K562 (cell line): ENCODE data around the gene ZBTB7A.

Experiments
- GABPA ChIP-seq: fragments of 200-800 bp; sonication (Bioruptor generic); conservative IDR thresholded peaks from 2 replicates; pipeline ENCODE4 v1.6.1; 2016; ENCODE audit warnings: low read depth, missing genetic modification characterization, missing compliant biosample characterization
- KLF6 ChIP-seq: fragments of 250-450 bp; sonication (Bioruptor Pico); IDR thresholded peaks from 2 replicates; pipeline ENCODE4 v1.4.0; 2020; ENCODE audit warnings: mild to moderate bottlenecking, moderate library complexity, borderline replicate concordance
- MAFK ChIP-seq: IDR thresholded peaks from 2 replicates; pipeline ENCODE4 v1.6.1; 2011; ENCODE audit warnings: low read length, improper control_type of control experiment
- MXD1 ChIP-seq: fragments of 250-450 bp; sonication (Bioruptor Pico); IDR thresholded peaks from 2 replicates; pipeline ENCODE4 v1.8.0; 2021; ENCODE audit warnings: borderline replicate concordance, mild to moderate bottlenecking, moderate library complexity; ENCODE audit not compliant: poor library complexity, severe bottlenecking
- POLR2AphosphoS5 ChIP-seq: IDR thresholded peaks from 2 replicates; pipeline ENCODE4 v1.6.1; 2011; ENCODE audit warnings: mild to moderate bottlenecking, low read depth, low read length, moderate library complexity; ENCODE audit not compliant: control insufficient read depth, insufficient read depth
- RFX5 ChIP-seq: IDR thresholded peaks from 2 replicates; pipeline ENCODE4 v1.6.1; 2011; ENCODE audit warnings: low read depth, mild to moderate bottlenecking, improper control_type of control experiment, low read length
- TARDBP ChIP-seq: fragments of 450-650 bp; IDR thresholded peaks from 2 replicates; pipeline ENCODE4 v1.6.1; 2016
- TFAP4 ChIP-seq: sonication (generic); formaldehyde crosslinking; IDR thresholded peaks from 2 replicates; pipeline ENCODE4 v1.8.0; 2022; ENCODE audit warnings: missing genetic modification reagents, mild to moderate bottlenecking, moderate library complexity, borderline replicate concordance
- ZNF133 ChIP-seq: fragments of 250-450 bp; sonication (Bioruptor Pico); IDR thresholded peaks from 2 replicates; pipeline ENCODE4 v1.4.0; 2020; ENCODE audit warnings: mild to moderate bottlenecking
- TF ChIP-seq, protein P1 (sequence below): sonication (generic); formaldehyde crosslinking; IDR thresholded peaks from 2 replicates; pipeline ENCODE4 v1.8.1; 2022; ENCODE audit warnings: missing genetic modification reagents
- TF ChIP-seq, protein P2 (sequence below), 3 experiments: IDR thresholded peaks in 2 of 3; conservative IDR thresholded peaks in 1 of 3; 2 replicates each; pipeline ENCODE4 v1.5.1; 2011 to 2012; ENCODE audit warnings: low read length in 3 of 3, mild to moderate bottlenecking in 3 of 3, control low read depth in 2 of 3, improper control_type of control experiment in 1 of 3, inconsistent platforms in 1 of 3, low read depth in 1 of 3, mixed read lengths in 1 of 3, moderate library complexity in 1 of 3; ENCODE audit not compliant: insufficient read depth in 2 of 3
- TF ChIP-seq, protein P3 (sequence below): sonication (generic); formaldehyde crosslinking; IDR thresholded peaks from 2 replicates; pipeline ENCODE4 v1.9.0; 2022; ENCODE audit warnings: mild to moderate bottlenecking, missing genetic modification reagents

GRCh38 chr19:4032436-4032835, 34.3 kb downstream of the ZBTB7A start:
- TF ChIP-seq, protein P1, sequence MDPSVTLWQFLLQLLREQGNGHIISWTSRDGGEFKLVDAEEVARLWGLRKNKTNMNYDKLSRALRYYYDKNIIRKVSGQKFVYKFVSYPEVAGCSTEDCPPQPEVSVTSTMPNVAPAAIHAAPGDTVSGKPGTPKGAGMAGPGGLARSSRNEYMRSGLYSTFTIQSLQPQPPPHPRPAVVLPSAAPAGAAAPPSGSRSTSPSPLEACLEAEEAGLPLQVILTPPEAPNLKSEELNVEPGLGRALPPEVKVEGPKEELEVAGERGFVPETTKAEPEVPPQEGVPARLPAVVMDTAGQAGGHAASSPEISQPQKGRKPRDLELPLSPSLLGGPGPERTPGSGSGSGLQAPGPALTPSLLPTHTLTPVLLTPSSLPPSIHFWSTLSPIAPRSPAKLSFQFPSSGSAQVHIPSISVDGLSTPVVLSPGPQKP (CRISPR knock-in tag), result no peak
- TF ChIP-seq MAFK, result no peak
- TF ChIP-seq, protein P2, sequence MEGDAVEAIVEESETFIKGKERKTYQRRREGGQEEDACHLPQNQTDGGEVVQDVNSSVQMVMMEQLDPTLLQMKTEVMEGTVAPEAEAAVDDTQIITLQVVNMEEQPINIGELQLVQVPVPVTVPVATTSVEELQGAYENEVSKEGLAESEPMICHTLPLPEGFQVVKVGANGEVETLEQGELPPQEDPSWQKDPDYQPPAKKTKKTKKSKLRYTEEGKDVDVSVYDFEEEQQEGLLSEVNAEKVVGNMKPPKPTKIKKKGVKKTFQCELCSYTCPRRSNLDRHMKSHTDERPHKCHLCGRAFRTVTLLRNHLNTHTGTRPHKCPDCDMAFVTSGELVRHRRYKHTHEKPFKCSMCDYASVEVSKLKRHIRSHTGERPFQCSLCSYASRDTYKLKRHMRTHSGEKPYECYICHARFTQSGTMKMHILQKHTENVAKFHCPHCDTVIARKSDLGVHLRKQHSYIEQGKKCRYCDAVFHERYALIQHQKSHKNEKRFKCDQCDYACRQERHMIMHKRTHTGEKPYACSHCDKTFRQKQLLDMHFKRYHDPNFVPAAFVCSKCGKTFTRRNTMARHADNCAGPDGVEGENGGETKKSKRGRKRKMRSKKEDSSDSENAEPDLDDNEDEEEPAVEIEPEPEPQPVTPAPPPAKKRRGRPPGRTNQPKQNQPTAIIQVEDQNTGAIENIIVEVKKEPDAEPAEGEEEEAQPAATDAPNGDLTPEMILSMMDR (IDR thresholded peaks at IDR 0.05 in 2 of 3, conservative IDR thresholded peaks at IDR 0.05 in 1 of 3; ENCODE audit: insufficient read depth in 2 of 3, low read depth in 1 of 3, low read length in 3 of 3), result no peak
- no peak for TF ChIP-seq MXD1 (CRISPR knock-in tag)
- no peak for TF ChIP-seq KLF6 (CRISPR knock-in tag)
- no peak for TF ChIP-seq ZNF133 (CRISPR knock-in tag)
- TF ChIP-seq RFX5, result no peak
- no peak for TF ChIP-seq POLR2AphosphoS5
- no peak for TF ChIP-seq TARDBP
- TF ChIP-seq, protein P3, sequence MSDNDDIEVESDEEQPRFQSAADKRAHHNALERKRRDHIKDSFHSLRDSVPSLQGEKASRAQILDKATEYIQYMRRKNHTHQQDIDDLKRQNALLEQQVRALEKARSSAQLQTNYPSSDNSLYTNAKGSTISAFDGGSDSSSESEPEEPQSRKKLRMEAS (CRISPR knock-in tag), result no peak
- TF ChIP-seq GABPA (tag), result no peak
- no peak for TF ChIP-seq TFAP4 (CRISPR knock-in tag)
